Measurements from ENCODE around the gene CLEC2L. TPM values are rescaled to one million over a fixed set of nuclear protein-coding genes. Genes with fewer than 3 reads are reported as not detected.

Gene CLEC2L
- total RNA-seq, 1 donor from 2014 or later = 2.0 TPM

DNA sequence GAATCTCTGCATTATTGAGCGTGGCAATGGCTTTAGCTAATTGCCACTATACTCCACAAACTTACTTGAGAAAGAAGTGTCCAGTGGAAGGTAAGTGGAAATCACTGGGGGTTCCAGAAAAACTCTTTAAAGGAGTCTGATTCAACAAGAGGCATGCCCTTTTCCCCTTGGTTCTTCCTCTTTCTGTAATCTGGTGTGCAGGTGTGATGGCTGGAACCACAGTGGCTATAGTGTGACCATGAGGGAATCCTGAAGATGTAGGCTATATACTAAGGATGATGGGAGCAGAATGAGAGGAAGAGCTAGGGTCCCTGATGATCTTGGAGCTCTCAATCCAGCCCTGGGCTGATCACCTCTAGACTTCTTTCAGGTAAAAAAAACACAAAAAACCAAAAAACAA lies 2.0 kb upstream of the CLEC2L start:
- no peak for FAIRE-seq
- DNase-seq (ENCODE audit: low spot score in 2 of 2) = no peak

DNA sequence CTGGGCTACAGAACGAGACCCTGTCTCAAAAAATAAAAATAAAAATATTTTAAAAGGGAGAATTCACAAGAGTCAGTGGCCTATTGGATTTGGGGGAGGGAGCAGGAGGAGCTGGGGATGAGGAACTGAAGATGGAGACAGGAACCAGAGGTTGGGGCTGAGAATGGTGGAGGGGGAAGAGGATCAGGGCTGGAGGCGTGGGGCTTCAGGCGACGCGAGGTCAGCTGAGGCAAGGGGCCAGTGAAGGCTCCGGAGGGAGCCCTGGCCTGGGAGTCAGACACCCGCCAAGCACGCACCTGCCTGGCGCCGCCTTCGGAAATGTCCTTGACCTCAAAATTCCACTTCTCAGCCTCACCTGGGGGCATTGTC lies 671 bp upstream of the CLEC2L start:
- DNase-seq (ENCODE audit: low spot score in 2 of 2) = no peak
- FAIRE-seq = no peak

DNA sequence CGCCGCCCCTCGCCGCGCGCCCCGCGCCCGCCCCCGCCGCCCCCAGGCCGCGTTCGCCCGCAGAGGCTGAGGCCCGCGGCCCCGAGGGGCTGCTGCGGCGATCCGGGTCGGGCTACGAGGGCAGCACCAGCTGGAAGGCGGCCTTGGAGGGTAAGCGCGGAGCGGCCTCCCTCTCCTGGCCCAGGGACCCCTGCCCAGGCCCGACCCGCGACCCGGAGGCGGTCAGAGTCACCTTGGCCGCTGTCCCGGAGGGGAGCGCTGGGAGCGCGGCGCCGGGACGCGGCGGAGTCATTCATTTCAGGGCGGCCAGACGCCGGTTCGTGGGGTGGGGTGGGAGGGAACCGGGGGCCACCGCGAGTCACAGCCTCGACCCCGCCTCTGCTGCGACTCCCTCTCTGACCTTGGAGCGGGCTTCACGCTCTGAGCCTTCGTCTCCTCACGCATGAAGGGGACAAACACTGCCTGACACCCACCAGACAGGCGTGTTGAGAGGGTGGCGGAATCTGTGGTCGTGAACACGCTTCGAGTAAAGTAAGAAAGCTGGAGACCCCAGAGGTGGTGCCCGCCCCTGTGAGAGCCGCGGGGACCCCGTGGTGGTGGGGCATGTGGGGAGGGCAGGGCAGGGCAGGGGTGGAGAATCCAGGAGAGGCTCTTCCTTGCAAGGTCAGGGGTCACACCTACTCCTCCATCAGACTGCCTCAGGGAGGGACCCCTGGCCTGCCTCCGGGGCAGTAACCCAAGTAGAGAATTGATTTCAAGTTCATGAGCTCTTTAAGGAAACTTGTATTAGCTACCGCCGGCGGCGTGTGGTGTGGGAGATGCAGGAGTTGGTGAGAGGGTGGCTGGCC lies 707 bp downstream of the CLEC2L start:
- FAIRE-seq (no peak), DNase-seq (ENCODE audit: low spot score in 2 of 2) (no peak)

DNA sequence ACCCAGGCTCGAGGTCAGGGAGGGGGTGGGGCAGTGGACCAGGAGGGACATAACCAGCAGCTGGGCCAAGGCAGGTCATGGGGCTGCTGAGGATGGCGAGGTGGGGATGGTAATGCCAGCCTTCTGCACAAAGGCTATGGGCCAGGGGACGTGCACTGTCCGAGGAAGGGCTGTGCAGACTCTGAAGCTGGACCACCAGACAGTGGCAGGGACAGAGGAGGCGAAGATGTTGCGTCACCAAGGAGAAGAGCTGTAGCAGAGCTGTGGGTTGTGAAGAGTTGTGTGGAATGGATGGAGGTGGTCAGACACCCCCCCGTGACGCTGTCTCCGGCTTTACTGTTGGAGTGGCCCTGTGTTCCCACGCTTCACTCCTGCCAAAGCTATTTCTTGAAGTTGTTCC lies 1.8 kb downstream of the CLEC2L start:
- FAIRE-seq (no peak), DNase-seq (ENCODE audit: low spot score in 2 of 2) (no peak)

DNA sequence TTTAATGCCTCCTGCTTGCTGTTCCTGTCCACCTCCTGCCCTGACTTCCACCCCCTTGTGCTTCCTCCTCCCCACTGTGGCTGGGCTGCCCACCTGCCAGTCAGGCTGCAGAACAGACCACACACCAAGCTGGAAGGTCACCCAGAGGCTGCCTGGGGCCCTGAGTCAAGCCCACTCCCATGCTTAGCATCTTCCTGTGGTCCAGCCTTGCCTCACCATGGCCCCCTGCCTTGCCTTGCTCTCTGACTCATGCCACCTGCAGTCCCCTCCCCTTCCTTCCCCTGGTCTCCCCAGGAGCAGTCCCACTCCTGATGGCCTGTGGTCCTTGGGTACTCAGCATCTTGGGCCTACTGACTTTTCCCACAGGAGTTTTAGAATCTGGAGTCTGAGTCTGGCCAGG lies 2.3 kb downstream of the CLEC2L start:
- DNase-seq (ENCODE audit: low spot score in 2 of 2) (no peak), FAIRE-seq (no peak)

DNA sequence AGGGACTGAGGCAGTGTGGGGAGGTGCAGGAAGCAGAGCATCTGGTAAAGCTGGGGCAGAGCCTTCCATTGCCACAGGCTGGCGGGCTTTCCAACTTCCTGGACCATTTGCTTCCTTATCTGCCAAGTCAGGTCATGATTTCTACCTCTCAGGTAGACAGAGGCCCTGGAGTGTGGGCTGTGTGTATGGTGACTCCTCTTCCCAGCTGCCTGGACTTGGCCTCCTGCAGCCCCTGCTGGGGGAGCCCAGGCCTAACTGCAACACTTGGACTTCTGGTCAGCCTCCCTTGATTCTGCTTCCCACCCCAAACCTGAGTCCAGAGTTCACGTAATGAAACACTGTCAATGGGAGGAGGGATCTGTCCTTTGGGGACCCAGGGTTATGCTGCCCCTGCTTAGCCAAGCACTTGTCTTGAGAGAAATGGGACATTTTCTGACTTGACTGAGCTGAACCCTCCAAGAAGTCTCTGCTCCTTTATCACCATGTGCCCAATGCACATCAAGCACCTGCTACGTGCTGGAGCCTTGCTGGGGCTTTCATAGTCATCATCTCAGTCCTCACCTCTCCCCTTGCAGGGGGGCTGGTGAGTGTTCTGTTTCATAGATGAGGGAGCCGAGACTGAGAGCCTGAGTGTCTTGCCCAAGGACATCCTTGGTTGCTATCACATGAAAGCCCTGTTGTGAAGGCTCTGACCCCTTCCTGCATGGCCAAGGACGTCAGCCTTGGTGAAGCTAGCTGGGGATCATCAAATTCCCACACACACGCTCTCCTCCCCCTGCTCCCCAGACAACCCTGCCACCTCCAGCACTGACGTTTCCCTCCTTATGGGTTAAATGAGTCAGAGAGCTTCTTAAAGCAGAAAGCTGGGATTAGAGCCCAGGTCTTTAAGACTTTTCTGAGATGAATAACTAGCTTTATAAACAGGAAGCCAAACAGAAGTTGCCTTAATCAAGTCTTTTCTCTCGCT lies 3.4 kb downstream of the CLEC2L start:
- no peak for DNase-seq (ENCODE audit: low spot score in 2 of 2)
- FAIRE-seq = no peak

DNA sequence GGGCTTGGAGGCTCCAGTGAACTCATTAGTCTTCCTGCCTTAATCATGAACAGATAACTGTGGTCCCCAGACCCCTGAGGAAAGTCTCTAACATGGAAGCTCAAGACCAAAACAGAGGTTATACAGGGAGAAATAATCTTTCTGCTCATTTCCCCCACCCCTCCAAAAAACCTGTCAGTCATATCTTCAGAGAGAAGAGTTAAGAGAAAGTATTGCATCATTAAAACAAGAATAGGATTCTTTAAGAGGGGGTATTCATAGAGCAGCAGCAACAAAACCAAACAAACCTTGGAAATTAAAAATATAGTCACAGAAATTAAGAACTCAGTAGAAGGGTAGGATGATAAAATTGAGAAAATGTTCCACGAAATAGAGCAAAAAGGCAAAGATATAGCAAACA lies 7.6 kb downstream of the CLEC2L start:
- FAIRE-seq (no peak), DNase-seq (ENCODE audit: low spot score in 2 of 2) (no peak)

DNA sequence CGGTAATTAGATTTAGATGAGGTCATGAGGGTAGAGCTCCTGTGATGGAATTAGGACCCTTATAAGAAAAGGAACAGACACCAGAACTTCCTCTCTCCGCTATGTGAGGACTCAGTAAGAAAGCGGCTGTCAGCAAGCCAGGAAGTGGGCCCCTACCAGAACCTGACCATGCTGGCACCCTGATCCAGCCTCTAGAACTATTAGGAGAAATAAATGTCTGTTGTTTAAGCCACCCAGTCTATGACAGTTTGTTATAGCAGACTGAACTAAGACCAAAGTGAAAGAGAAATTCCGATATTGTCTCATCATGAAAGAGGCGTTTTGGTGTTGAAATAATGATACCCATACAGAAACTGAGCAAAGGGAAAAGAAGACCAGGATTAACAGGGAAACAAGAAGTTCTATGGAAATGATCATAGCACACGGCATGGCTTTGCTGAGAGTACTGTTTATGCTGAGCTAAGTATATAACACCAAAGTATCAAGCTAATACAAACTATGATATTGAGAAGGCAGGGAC lies 9.2 kb downstream of the CLEC2L start:
- FAIRE-seq (no peak), DNase-seq (ENCODE audit: low spot score in 2 of 2) (no peak)

DNA sequence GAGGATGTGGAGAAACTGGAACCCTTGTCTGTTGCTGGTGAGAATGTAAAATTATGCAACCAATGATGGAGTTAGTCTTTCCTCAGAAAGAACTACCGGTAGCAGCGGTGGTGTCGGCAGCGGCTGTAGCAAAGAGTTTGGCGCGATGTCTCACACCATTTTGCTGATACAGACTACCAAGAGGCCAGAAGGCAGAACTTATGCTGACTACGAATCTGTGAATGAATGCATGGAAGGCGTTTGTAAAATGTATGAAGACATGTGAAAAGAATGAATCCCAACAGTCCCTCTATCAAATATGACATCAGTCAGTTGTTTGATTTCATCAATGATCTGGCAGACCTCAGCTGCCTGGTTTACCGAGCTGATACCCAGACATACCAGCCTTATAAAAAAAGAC lies 10.6 kb downstream of the CLEC2L start:
- DNase-seq (ENCODE audit: low spot score in 2 of 2) = no peak
- FAIRE-seq = no peak

DNA sequence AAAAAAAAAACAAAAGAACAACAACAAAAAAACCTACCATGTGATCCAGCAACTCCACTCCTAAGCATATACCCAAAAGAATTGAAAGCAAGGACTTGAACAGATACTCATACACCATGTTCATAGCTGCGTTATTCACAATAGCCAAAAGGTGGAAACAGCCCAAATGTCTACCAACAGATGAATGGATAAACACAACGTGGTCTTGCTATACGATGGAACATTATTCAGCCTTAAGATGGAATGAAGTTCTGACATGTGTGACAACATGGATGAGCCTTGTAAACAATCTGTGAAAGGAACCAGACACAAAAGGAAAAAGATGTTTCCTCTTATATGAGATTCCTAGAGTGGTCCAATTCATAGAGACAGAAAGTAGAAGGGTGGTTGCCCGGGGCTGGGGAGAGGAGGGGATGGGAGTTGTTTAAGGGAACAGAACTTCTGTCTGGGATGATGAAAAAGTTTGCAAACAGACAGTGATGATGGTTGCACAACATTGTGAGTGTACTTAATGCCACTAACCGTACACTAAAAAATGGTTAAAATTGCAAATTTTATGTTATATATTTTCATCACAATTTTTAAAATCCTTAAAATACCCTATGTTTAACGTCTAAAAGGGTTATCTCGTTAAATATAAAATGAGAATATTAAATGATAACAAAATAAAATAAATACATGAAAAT lies 11.6 kb downstream of the CLEC2L start:
- no peak for DNase-seq (ENCODE audit: low spot score in 2 of 2)

DNA sequence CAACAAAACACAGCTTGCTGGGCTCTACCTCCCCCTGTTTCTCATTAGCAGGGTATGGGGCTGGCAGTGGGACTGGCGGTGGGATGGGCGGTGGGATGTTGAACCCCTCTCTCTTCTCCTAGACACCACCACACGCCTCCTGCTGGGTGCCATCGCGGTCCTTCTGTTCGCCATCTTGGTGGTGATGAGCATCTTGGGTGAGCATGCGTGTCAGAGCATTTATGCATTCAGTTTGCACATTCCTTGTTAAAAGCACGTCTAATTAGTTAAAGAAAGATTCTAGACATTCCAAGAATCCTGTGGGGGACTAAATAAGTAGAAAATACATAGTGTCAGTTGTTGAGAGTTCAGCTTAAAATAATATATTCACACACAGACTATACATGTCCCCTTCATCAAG lies 12.7 kb downstream of the CLEC2L start:
- DNase-seq (ENCODE audit: low spot score in 2 of 2) (no peak), FAIRE-seq (no peak)

More for the DNA sequence above, 11.6 kb downstream of the CLEC2L start:
- FAIRE-seq = no peak

DNA sequence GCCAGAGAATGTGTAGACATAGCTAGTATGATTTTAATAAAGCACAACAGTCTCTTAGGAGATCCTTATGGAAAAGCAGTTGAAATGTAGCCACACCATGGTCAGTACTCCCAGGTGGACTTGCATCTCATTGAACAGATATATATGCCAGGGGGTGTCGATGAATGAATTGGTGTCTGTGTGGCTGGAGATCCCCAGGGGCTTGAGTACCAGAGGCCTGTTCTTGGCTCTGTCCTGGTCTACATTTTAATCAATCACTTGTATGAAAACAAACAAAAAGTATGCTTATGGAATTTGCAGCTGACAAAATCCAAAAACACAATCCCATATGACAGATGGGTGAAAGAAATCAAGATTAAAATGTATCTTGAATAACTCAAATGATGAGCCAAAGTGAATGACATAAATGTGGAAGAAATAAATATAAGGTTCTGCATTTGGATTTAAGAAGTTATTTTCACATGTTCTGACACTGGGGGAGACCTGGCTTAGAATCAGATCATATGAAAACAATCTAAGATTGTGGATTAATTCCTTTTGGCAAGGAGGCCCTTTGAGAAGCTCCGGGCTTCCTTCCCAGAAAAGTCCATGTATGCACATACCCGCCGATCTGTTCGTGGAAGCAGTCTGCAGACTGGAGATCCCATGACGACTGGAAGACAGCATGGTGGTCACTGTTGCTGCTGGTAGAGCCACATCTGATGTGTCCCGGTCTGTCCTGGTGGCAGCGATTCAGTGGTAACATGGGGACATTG lies 15.6 kb downstream of the CLEC2L start:
- DNase-seq (ENCODE audit: low spot score in 2 of 2) = no peak
- FAIRE-seq = no peak

DNA sequence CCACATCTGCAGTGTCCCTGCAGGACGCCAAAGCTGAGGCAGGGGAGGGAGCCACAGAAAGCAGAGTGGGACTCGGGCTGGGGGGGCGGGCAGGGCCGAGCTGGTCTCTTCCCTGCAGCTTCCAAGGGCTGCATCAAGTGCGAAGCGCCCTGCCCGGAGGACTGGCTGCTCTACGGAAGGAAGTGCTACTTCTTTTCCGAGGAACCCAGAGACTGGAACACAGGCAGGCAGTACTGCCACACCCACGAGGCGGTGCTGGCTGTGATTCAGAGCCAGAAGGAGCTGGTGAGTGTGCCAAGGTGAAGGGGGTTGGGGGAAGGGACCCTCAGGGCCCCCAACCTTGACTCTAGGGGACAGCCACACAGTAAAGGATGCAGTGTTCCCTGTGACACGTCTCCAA lies 16.7 kb downstream of the CLEC2L start:
- DNase-seq (ENCODE audit: low spot score in 2 of 2) = no peak
- no peak for FAIRE-seq

DNA sequence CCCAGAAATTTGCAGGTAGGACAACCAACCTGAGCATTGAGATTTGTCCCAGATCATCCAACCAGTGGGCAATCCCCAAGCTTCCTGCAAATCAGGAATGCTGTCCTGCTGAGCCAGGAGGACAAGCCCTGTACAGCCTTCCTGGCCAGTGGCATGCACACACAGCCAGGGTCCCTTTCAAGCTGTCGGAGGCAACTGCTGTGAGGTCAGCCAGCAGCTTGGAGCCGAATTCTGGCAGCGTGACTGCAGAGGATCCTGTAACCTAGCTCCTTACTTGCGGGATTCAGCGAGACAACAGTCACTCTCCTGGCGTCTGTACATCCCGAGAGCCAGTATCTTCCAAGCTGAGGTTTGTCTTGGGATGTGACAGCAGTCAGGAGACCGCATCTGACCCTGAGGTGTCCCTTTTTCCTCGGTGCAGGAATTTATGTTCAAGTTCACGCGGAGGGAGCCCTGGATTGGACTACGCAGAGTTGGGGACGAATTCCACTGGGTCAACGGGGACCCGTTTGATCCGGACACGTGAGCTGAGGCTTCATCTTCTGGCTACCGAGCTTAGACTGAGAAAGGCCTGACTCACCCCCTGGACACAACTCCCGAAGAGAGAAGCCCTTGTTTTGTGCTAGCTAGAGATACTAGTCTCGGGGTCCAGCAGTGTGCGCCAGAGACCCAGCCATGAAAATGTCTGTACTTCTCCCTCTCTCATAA lies 18.3 kb downstream of the CLEC2L start:
- DNase-seq (ENCODE audit: low spot score in 2 of 2) = no peak
- no peak for FAIRE-seq

DNA sequence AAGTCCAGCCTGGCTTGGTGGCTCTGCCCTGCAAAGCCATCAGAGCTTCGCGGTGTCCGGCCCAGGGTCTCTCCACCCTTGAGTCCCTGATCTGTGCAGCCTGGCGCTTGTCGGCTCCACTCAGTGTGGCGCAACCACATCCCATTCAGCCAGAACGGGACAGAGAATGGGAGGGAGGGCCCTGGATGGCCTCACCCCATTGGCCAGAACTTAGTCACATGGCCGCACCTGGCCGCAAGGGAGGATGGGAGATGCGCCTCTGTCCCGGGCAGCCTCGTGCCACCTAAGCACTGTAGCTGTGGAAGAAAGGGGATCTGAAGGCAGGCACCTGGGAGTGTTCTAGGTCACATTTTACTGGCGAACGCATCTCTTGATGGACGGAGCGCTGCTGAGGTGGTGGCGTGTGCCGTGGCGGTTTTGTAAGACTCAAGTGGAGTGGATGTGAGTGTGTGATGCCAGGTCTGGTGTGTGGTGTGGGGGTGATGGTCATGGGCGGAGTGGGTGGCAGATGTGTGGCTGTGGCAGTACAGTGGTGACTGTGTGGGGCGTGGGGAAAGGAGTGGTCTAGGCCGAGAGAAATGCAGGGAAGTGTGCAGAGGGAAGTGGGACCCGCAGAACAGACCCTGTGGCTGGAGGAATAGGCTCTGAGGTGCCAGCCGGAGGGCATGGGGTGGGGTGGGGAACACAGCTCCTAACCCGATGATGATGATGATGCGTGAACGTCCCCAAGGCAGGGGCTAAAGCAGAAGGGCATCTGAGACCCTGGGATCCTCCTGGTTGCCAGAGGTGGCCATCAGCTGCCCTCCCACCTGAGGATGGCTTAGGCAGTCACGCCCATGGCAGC lies 19.0 kb downstream of the CLEC2L start:
- FAIRE-seq = no peak
- DNase-seq (ENCODE audit: low spot score in 2 of 2) = no peak

DNA sequence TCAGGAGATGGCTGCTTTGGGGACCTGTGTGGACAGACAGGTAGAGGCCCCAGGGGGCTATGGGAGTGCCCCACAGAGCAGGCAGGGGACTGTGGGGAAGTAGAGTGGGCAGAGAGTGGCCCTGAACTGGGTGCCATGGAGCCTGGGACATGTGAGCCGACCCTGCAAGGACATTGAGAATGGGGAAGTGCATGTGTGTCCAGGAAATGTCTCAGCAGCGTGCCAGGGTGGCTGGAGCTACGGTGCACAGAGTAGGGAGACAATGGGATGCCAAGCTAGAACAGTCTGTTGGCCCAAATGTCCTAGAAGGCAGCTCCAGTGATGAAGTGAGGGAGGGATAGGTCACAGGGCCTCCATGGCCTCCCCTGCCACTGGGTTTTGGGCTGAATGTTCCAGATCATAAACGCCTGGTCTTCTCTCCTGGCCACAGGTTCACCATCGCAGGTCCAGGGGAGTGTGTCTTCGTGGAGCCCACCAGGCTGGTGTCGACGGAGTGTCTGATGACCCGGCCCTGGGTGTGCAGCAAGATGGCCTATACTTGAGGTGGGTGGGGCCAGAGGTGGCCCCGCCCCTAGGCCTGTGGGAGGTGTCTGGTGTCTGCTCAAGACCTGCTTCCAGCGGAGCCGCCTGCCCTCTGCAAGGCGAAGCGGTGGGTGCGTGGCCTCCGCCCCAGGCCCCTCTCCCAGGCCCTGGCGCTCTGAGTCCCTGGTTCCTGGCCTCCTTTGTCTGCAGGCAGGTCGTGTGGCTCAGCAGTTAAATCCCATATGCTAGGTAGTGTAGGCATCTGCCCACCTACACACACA lies 20.5 kb downstream of the CLEC2L start:
- DNase-seq (ENCODE audit: low spot score in 2 of 2) (no peak), FAIRE-seq (no peak)

DNA sequence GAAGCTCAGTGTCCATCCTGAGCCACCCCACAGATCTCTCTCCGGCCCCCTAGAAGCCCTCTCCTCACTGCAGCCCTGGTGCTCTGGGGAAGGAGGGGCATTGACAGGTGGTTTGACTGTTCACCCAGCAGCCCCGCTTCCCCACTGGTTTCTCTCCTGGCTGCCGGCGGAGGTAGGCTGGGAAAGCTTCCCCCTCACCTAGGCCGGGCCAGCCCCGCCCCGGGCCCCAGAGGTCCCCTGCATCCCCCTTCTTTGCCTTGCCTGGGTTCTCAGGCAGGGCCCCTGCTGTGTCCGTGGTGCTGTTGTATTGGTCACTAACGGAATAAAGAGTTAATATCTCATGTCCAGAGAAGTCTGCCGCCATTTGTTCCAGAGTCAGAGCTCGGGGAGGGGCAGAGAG lies 21.2 kb downstream of the CLEC2L start:
- DNase-seq (ENCODE audit: low spot score in 2 of 2) (no peak), FAIRE-seq (no peak)
